Epidermal melanocyte (primary cell): ENCODE results near the gene CORO1A.
"Not testable (repeated sequence)": the region's sequence is repeated elsewhere in the genome, so short reads cannot be mapped to it uniquely, and the experiment has no call there.

Experiments used
- DNase-seq: peaks from one replicate; pipeline ENCODE4 v3.0.0; 2011; ENCODE audit warnings: low spot score; ENCODE audit not compliant: insufficient read length

CORO1A gene

DNA sequence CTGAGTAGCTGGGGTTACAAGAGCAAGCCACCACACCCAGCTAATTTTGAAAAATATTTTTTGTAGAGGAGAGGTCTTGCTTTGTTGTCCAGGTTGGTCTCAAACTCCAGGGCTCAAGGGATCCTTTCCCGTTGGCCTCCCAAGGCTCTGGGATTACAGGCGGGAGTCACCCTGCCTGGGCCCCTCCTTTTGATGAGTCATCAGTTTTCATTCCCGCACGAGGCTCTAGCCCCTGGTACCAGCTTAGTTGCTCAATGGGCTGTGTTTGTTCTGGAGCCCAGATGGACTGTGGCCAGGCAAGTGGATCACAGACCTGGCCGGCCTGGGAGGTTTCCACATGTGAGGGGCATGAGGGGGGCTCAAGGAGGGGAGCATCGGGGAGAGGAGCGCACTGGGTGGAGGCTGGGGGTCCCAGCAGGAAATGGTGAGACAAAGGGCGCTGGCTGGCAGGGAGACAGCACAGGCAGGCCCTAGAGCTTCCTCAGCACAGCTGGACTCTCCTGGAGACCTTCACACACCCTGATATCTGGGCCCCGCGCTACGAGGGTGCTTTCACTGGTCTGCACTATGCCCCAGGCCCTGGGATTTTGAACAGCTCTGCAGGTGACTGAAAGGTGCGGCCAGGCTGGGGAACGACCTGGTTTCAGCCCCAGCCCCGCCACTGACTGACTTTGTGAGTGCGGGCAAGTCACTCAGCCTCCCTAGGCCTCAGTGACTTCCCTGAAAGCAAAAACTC is 16.4 kb downstream of the CORO1A start:
- DNase-seq: not testable (repeated sequence)

DNA sequence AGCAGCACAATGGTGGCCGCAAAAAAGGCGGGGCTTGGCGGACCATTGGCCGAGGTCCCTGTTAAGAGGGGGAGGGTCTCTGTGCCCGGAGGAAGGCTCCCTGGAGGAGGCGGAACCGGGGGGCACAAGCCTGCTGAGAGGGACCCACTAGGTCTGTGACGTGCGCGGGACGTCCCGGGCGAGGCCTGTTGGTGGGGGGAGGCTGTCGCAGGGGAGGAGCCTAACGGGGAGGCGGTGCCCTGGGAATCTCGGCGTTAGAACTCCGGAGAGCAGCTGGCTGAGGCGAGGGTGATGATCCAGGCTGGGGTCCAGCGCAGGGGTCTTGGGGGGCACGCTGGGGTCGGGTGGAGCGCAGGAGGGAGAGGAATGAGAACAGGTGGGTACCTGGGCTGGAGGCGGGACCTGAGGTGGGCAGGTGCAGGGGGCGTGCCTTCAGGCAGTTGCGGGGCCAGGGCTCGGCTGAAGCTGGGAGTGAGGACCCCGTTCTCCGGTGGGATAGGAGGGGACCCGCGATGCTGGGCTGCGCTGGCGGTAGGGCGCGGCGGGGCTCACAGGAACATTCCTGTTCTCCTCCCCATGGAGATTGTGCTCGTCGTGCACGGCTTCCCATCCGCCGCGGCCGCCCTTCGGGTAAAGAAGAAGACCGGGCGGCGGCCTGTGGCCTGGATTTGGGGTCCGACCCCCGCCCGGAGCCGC is 22.3 kb downstream of the CORO1A start:
- not testable (repeated sequence) for DNase-seq

DNA sequence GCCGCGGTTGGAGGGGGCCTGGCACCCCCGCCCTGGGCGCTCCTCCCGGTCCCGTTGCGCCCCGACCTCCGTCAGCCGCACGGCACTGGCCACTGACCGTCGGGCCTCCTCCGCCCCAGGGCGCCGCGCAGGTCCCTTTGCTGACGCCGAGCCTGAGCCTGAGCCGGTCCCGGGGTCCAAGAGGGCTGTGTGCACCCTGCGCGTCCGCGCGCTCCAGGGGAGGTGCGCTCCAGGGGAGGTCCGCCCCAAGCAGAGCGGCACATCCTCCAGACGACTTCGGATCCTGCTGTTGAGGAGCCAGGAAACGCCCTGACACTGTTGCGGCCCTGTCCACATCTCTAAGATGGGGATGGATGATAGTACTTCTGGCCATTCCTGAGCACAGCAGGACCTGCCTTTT is 22.9 kb downstream of the CORO1A start:
- not testable (repeated sequence) for DNase-seq

DNA sequence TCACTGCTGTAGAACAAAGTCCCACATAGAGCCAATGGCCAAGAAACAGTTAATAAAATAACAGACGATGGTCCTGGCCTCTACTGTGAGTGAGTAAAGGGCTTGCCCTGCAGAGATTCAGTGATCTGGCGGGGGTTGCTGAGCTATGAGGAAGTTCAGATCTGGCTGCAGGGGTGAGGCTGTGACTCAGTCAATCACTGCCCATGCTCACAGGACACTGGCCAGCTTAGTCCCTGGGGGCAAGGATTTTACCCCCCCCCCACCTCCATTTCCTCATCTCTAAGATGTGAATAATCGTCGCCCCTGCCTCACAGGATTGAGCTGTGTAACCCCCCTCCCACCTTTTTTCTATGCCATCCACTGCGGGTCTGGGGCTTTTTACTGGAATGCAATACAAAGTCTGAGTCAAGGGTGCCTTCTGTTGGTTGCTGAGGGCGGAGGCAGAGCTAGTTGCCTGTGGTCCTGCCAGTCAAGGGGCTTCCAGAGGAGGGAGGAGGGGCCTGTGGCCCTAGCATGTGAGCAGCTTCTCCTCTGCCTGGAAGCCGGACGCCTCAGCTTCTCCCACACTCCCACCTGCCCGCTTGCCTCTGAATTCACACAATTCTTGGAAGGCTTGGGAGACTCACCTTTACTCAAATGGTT is 23.8 kb downstream of the CORO1A start:
- not testable (repeated sequence) for DNase-seq

DNA sequence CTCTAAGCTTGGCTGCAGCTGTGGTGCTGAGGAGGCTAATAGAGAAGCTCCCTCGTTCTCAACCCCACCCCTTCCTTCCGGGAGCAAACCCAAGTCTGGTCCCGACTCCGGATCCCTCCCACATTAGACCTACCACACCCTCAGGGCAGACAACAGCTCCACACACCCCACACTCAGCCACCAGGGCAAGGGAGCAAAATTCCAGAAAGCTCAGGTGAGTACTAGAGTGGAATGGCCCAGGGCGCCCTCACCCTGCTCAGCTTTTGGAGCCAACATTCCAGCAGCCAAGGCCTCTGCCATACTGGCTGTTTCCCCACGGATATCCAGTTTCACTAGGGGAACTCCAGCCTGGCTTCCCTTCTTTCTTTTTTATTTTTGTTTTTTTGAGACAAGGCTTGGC is 25.6 kb downstream of the CORO1A start:
- DNase-seq: not testable (repeated sequence)

DNA sequence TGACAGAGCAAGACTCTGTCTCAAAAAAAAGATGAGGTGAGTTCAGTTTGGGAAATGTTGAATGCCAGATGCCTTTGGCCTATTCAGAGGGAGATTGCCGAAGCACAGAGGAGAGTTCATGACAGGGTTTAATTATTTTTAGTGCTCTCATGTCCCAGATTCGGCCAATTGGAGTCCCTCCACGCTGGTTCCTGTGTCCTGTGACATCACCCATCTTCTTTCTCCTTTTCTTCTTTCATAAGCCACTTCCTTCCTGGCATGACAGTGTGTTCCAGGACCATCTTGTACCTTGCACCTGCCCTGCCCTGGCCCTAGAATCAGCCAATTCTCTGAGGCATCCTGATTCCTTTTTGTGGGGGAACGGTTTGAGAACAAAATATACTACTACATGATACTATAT is 28.0 kb downstream of the CORO1A start:
- DNase-seq: not testable (repeated sequence)

DNA sequence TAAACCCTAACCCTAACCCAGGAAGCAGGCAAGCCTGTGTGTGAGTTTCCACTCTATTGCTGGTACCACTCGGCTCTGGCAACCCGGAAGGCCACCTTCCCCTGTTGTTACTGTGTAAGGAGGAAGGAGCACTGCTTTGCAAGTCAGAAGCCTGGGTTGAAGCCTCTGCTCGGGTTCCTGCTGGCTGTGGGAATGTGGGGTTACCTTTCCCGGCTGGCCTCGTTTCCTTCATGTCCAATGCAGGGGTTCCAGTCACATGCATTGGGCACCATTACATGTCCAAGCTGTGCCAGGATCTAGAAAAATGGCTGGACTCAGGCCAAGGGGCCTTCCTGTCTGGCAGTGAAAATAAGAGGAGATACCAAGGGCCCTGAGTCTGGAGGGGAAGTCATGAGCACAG is 33.7 kb downstream of the CORO1A start:
- not testable (repeated sequence) for DNase-seq
